NCI-H128 (cell line): ENCODE measurements around the gene SETD2.

Experiments used
- DNase-seq: peaks from one replicate; lab custom pipeline; 2025; ENCODE audit not compliant: unreplicated experiment; lab: John Stamatoyannopoulos, UW

The SETD2 gene

DNA sequence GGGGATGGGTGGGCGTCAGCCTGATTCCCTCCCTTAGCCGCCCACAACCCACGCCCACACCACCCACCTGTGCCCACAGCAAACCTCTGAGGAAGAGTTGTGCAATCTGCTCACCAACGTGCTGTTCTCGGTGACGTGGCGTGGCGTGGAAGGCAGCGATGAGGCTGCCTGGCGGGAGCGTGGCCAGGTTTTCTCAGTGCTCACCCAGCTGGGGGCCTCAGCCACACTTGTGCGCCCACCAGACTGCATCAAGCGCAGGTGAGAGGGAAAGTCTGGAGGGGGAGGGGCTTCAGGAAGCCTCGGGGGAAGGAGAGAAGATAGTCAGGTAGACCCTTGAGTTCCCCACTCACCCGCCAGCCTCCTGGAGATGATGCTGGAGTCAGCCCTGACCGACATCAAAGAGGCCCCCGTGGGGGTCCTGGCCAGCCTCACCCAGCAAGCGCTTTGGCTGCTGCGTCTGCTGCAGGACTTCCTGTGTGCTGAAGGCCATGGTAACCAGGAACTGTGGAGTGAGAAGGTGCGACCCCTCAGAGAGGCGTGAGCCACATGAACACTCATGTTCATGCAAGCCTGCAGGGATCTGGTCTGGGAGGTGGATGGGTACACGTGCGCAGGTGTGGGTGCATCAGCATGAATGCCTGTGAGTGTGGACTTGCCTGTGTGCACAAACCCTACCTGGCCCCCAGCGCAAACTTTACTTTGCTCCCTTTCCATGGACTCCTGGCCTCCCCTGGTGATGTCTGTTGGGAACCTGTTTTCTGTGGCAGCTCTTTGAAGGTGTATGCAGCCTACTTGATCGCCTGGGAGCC lies 162.8 kb downstream of the SETD2 start:
- no peak for DNase-seq

GRCh38 chr3:47000198-47000815 lies 163.6 kb downstream of the SETD2 start:
- no peak for DNase-seq

GRCh38 chr3:46999516-47000197 lies 164.3 kb downstream of the SETD2 start:
- DNase-seq, result no peak

GRCh38 chr3:46998852-46999515 lies 164.9 kb downstream of the SETD2 start:
- no peak for DNase-seq

DNA sequence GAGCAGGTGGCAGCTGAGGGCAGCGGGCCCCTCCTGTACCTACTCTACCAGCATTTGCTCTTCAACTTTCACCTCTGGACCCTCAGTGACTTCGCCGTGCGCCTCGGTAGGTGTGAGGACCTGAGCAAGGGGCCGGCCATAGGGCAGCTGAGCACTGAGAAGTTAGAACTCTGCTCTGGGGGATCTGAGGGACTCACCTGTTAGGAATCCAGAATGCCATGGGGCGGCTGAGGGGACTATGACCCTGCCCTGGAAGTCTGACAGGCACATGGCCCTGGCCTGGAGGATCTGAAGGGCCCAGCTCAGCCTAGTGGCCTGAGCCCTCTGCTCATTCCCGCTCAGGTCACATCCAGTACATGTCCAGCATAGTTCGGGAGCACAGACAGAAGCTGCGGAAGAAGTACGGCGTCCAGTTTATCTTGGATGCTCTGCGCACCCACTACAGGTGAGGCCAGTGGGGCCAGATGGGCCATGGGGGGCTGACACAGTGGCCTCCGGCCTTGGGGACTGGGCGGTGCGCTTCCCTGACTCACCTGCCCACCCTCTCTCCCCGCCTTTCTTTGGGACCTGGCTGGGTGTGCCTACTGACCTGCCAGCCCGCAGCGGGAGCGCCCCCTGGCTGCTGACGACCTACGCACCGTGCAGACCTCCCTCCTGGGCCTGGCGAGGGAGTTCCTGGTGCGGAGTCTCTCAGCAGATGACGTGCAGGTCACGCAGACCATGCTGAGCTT lies 165.6 kb downstream of the SETD2 start:
- DNase-seq, result no peak

DNA sequence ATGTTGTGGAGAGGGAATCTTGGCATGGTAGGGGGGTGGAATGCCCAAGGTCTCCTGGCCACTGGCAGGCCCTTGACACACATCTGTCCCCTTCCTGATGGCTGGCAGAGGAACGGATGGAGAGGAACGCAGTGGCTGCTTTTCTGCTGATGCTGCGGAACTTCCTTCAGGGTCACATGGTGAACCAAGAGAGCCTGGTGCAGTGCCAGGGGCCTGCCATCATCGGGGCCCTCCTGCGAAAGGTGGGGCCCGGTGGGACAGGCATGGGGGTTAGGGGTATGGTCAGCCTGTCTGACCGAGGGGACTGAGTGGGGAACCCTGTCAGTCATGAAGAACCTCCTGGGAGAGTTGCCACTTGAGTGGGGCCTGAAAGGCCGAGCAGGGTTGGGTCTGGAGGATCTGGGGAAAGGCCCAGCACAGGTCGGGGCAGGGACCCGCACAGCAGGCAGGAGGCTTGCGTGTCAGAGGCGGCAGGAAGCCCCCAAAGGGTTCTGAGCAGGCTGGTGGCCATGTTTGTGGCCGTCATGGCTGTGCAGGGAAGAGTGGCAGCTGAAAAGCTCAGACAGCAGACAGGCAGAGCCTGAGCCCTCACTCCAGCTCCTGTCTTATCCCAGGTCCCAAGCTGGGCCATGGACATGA lies 166.3 kb downstream of the SETD2 start:
- DNase-seq, result no peak

DNA sequence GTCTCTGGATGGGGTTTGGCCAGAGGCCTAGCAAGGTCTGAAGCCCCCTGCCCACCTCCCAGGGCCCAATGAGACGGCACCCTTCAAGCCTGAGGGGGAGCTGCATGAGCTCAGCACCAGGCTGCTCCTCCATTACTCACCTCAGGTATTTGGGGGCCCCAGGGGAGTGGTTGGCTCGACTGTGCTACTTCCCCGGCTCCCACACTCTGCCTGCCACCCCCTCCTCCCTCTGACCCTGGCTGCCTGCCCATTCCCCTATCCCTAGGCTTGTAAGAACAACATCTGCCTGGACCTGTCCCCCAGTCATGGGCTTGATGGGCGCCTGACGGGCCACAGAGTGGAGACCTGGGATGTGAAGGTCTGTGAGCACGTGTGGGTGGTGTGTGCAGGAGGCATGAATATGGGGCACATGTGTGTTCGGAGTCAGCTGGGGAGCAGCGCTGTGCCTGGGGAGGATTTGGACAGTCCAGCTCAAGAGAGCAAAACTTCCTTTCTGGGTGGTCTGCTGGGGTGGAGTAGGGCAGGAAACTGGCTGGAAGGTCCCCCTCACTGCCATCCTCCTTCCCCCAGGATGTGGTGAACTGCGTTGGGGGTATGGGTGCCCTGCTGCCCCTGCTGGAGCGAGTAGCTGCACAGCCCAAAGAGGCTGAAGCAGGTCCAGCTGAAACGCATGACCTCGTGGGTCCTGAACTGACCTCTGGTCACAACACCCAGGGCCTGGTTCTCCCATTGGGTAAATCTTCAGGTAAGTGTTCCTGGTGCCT lies 167.0 kb downstream of the SETD2 start:
- DNase-seq, result no peak

DNA sequence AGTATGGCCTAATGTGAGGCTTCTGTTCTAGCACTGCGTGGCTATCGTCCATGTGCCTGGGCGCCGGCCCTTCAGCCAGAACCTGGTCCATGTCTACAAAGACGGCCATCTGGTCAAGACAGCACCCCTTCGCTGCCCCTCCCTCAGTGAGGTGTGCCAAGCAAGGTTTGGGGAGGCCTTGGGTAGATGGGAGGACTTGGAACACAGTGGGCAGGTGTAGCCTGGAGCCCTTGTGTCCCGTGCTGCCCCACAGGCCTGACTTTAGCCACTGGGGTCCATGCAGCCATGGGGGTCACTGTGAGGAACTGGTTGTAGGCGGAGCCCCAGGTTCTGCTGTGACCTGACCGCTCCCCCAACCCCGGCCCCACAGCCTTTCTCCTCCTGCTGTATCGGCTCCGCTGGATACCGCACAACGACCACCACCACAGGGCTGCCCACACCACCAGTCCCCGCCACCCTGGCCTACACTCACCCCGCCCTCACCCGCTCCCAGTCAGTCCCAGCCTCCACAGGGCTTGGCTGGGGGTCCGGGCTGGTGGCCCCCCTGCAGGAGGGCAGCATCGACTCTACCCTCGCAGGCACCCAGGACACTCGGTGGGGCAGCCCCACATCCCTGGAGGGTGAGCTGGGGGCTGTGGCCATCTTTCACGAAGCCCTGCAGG lies 167.9 kb downstream of the SETD2 start:
- DNase-seq, result no peak

DNA sequence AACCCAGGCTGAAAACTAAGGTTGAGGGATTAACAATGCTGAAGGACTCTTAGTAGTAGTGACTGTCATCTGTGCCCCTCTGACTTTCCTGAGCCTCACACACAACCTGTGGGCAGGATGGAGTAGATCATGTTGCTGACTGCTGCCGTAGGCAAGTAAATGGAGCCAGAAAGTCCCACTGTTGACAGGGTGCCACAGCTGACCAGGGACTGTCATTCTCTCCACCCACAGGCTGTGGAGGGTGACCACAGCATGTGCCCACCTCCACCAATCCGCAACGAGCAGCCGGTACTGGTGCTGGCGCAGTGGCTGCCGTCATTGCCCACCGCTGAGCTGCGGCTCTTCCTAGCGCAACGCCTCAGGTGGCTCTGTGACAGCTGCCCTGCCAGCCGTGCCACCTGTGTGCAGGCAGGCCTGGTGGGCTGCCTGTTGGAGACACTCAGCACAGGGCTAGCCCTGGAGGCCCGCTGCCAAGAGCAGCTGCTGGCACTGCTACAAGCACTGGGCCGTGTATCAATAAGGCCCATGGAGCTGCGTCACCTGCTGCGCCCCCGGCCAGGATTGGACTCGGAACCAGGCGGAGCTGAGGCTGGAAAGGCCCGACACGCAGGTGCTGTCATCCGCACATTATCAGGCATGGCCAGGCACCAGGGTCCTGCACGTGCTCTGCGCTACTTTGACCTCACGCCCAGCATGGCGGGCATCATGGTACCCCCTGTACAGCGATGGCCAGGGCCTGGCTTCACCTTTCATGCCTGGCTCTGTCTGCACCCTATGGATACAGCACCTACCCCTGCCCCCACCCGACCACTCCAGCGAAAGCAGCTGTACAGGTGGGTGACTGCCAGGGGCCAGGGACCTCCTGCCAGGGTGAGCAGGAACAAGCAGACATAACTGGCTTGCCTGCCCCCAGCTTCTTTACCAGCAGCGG lies 168.8 kb downstream of the SETD2 start:
- DNase-seq, result no peak

GRCh38 chr3:46993986-46994385 lies 169.9 kb downstream of the SETD2 start:
- no peak for DNase-seq

GRCh38 chr3:46993292-46993691 lies 170.6 kb downstream of the SETD2 start:
- no peak for DNase-seq

DNA sequence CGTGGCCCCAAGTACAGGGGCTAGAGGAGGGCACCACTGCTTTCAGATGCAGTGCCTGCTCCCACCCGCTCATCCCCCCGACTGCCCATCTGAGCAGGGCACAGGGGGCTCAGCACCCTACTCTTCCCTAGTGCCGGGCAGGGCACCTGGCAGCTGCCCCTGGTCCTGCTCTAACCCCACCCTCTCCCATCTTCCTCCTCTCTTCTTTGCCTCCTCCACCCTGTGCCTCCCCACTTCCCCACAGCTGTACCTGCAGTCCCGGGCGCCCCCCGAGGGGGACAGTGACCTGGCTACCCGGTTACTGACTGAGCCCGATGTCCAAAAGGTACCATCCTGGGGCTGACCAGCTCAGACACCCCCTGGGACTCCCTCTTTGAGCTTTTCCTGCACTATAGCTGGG lies 171.7 kb downstream of the SETD2 start:
- no peak for DNase-seq

GRCh38 chr3:46991406-46992165 lies 172.3 kb downstream of the SETD2 start:
- DNase-seq, result no peak

DNA sequence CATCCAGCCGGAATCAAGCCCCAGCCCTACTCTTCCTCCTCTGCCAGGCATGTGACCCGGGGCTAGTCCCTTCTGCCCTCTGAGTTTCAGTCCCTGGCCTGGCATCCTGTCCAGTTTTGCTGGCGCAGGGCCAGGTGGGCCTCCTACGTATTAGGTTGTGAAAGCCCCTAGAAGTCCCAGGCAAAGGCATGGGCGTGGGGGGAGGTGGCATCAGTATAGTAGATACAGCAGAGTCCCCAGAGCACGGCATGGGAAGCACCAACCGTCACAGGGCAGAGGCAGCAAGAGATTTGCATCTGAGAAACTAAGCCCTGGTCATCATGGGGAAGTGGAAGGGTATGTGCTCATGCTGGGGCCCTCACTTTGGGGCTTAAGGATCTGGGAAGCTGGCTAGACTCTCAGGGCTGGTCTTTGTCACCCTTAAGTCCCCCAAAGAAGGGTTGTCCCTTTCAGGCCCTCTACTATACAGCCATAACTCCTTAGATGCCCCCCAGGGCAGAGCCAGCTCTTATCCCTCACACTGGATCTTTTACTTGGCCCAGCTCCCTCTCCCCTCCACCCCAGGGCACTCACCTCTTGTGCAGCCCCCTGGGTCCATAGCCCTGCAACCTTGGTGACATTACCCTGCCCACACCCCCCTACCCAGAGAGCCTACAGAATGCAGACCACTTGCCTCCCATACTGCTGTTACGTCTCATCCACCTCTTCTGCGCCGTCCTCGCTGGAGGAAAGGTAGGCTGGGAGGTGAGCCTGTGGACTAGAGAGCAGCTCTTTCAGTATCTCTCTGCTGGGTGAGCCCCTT lies 173.1 kb downstream of the SETD2 start:
- no peak for DNase-seq

- DNase-seq, result no peak
Observed at GRCh38 chr3:46989146-46989810, 174.6 kb downstream of the SETD2 start.

GRCh38 chr3:46988616-46989015 lies 175.3 kb downstream of the SETD2 start:
- DNase-seq, result no peak
